ENCODE measurements around the gene EXOC6B. TPM values are rescaled to one million over a fixed set of nuclear protein-coding genes. Genes with fewer than 3 reads are reported as not detected.
A peak's percentile ranks its signal among the peaks of the same experiment; 100 is the strongest.

Gene EXOC6B
- total and polyA plus RNA-seq, 2 experiments from 2014 or later, result 8.9 to 18.3 TPM

DNA sequence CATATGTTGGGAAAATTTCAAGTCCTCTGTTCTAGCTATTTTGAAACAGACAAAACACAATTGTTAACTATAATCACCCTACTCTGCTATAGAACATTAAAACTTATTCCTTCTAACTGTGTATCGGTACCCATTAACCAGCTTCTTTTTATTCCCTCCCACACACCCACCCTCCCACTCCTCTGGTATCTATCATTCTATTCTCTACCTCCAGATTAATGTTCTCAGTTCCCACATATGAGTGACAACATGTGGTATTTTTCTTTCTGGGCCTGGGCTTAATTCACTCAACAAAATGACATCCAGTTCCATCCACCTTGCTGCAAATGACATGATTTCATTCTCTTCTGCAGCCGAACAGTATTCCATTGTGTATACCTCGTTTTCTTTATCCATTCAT lies 43.3 kb downstream of the EXOC6B start:
- Histone ChIP-seq H3K9me3 (ENCODE audit: low read depth) (no peaks in the 10 kb centered on the region), H3K4me3 (no peak overlapping the region), H3K27ac (no peak overlapping the region), H4K20me1 (ENCODE audit: insufficient read depth) (no peaks in the 10 kb centered on the region), H3K36me3 (ENCODE audit: low read depth) (0 out of 2 replicates have a peak, but pooled peaks cover 7% of the 10 kb centered on the region), H3K9me2 (ENCODE audit: insufficient read depth) (no peaks in the 10 kb centered on the region), H3K9ac (no peak overlapping the region), H3K4me2 (ENCODE audit: unreplicated experiment) (no peak overlapping the region), H3K27me3 (replicated peaks; ENCODE audit: insufficient read depth) (no peaks in the 10 kb centered on the region), H2AFZ (no peak overlapping the region), H3K79me2 (ENCODE audit: insufficient read depth) (peaks cover 7% of the 10 kb centered on the region; the same call in 1 of the 2 replicates), H3K4me1 (ENCODE audit: insufficient read depth) (peaks cover 10% of the 10 kb centered on the region; the same call in 1 of the 2 replicates), H3F3A (ENCODE audit: insufficient read depth) (peaks cover 12% of the 10 kb centered on the region)
- in situ Hi-C loops (cut with MboI), result no loop called here
- no peak for TF ChIP-seq EZH2phosphoT487 (IDR thresholded peaks at IDR 0.05; ENCODE audit: insufficient read depth, low read depth)
- TF ChIP-seq EZH2 (IDR thresholded peaks at IDR 0.05; ENCODE audit: insufficient read depth, poor library complexity, severe bottlenecking), result no peak
- 96 to 98% methylated on average over 3 of the region's 3 CpGs for WGBS, 2 experiments (ENCODE audit: low coverage in 1 of 2, low lambda C conversion rate in 2 of 2, missing lambda C conversion rate in 2 of 2)
- no peak for DNase-seq

DNA sequence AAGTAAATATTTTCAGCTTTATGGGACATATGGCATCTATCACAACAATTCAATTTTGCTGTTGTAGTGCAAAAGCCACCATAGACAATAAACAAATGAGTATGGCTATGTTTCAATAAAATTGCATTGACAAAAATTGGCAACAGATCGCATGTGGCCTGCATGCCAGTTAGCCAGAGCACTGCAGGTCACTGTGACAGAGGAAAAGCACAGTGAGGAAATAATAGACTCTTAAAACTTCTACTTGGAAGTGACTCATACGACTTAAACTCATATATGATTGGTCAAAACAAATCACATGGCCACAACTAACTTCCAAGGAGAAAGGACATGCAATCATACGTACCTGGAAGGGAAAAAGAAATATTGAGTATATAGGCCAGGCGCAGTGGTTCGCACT lies 44.4 kb downstream of the EXOC6B start:
- WGBS, 2 experiments (ENCODE audit: low coverage in 1 of 2, low lambda C conversion rate in 2 of 2, missing lambda C conversion rate in 2 of 2), result 89 to 92% methylated on average over 5 of the region's 5 CpGs
- no peaks in the 10 kb centered on the region for H3K9me3 ChIP-seq (ENCODE audit: low read depth)
- H3K9ac ChIP-seq, result no peak overlapping the region
- TF ChIP-seq EZH2 (IDR thresholded peaks at IDR 0.05; ENCODE audit: insufficient read depth, poor library complexity, severe bottlenecking) (no peak), EZH2phosphoT487 (IDR thresholded peaks at IDR 0.05; ENCODE audit: insufficient read depth, low read depth) (no peak)
- 0 out of 2 replicates have a peak, but pooled peaks cover 7% of the 10 kb centered on the region for H3K36me3 ChIP-seq (ENCODE audit: low read depth)
- H4K20me1 ChIP-seq (ENCODE audit: insufficient read depth), result no peaks in the 10 kb centered on the region
- no peaks in the 10 kb centered on the region for H3K27me3 ChIP-seq (replicated peaks; ENCODE audit: insufficient read depth)
- peaks cover 1% of the 10 kb centered on the region; the same call in 1 of the 2 replicates for H3K79me2 ChIP-seq (ENCODE audit: insufficient read depth)
- no peak overlapping the region for H3K4me3 ChIP-seq
- H3K9me2 ChIP-seq (ENCODE audit: insufficient read depth), result no peaks in the 10 kb centered on the region
- H3K4me1 ChIP-seq (ENCODE audit: insufficient read depth), result peaks cover 10% of the 10 kb centered on the region; the same call in 1 of the 2 replicates
- H2AFZ ChIP-seq, result no peak overlapping the region
- peaks cover 13% of the 10 kb centered on the region for H3F3A ChIP-seq (ENCODE audit: insufficient read depth)
- DNase-seq, result no peak
- no peak overlapping the region for H3K27ac ChIP-seq
- in situ Hi-C loops (cut with MboI), result no loop called here
- no peak overlapping the region for H3K4me2 ChIP-seq (ENCODE audit: unreplicated experiment)

DNA sequence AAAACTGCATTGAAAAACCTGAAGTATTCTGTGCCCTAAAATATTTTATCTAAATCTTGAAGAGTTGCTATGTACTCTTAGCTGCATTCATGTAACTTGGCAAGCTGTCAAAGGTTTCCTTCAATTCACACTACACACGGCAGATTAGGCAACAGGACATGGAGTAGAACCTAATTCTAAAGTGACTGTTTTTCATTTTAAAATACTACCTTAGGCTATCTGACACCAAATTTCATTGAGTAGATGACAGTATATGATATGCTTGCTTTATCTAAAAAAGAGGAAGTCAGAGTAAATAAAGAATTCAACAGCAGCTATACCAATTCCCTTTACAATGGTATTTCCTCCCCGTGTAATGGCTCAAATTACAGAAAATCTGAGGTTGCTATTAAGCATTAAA lies 45.4 kb downstream of the EXOC6B start:
- Histone ChIP-seq H3K9ac (no peak overlapping the region), H3F3A (ENCODE audit: insufficient read depth) (peaks cover 13% of the 10 kb centered on the region), H3K4me1 (ENCODE audit: insufficient read depth) (peaks cover 10% of the 10 kb centered on the region; the same call in 1 of the 2 replicates), H3K9me3 (ENCODE audit: low read depth) (no peaks in the 10 kb centered on the region), H2AFZ (no peak overlapping the region), H3K27me3 (replicated peaks; ENCODE audit: insufficient read depth) (no peaks in the 10 kb centered on the region), H3K9me2 (ENCODE audit: insufficient read depth) (no peaks in the 10 kb centered on the region), H3K27ac (no peak overlapping the region), H3K79me2 (ENCODE audit: insufficient read depth) (no peaks in the 10 kb centered on the region), H3K4me3 (no peak overlapping the region), H4K20me1 (ENCODE audit: insufficient read depth) (no peaks in the 10 kb centered on the region), H3K4me2 (ENCODE audit: unreplicated experiment) (no peak overlapping the region), H3K36me3 (ENCODE audit: low read depth) (0 out of 2 replicates have a peak, but pooled peaks cover 7% of the 10 kb centered on the region)
- peak; percentile 33 for DNase-seq
- no peak for TF ChIP-seq EZH2phosphoT487 (IDR thresholded peaks at IDR 0.05; ENCODE audit: insufficient read depth, low read depth)
- TF ChIP-seq EZH2 (IDR thresholded peaks at IDR 0.05; ENCODE audit: insufficient read depth, poor library complexity, severe bottlenecking), result no peak
- in situ Hi-C loops (cut with MboI), result no loop called here
- 93 to 95% methylated on average over 2 of the region's 2 CpGs for WGBS, 2 experiments (ENCODE audit: low coverage in 1 of 2, low lambda C conversion rate in 2 of 2, missing lambda C conversion rate in 2 of 2)

DNA sequence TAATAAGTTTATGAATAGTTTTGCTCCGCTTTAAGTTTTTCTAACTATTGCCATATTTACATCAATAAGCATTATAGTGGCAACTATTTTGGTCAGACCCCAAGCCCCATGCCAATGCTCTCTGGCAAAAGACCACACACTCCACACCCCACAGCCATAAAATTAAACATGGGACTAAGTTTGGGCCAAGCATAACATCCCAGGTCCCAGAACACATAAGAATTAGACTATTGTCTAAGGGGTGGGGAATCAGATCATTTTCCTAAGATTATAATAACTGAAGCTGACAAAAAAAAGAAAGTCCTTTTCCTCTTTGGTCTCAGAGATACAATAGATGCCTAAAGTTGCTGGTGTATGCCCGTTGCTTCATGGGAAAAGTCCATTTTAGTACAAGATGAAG lies 46.3 kb downstream of the EXOC6B start:
- no peak overlapping the region for H2AFZ ChIP-seq
- 89 to 95% methylated on average over 2 of the region's 2 CpGs for WGBS, 2 experiments (ENCODE audit: low coverage in 1 of 2, low lambda C conversion rate in 2 of 2, missing lambda C conversion rate in 2 of 2)
- H3F3A ChIP-seq (ENCODE audit: insufficient read depth), result peaks cover 13% of the 10 kb centered on the region
- no peak for TF ChIP-seq EZH2 (IDR thresholded peaks at IDR 0.05; ENCODE audit: insufficient read depth, poor library complexity, severe bottlenecking)
- TF ChIP-seq EZH2phosphoT487 (IDR thresholded peaks at IDR 0.05; ENCODE audit: insufficient read depth, low read depth), result no peak
- no peak overlapping the region for H3K4me2 ChIP-seq (ENCODE audit: unreplicated experiment)
- H3K27ac ChIP-seq, result no peak overlapping the region
- peaks cover 10% of the 10 kb centered on the region; the same call in 1 of the 2 replicates for H3K4me1 ChIP-seq (ENCODE audit: insufficient read depth)
- in situ Hi-C loops (cut with MboI), result loop anchor here (5.0 kb wide), 1 partner anchor 73 kb away; no protein-coding TSS in a partner anchor
- H4K20me1 ChIP-seq (ENCODE audit: insufficient read depth), result no peaks in the 10 kb centered on the region
- H3K27me3 ChIP-seq (replicated peaks; ENCODE audit: insufficient read depth), result no peaks in the 10 kb centered on the region
- H3K36me3 ChIP-seq (ENCODE audit: low read depth), result 0 out of 2 replicates have a peak, but pooled peaks cover 7% of the 10 kb centered on the region
- DNase-seq, result no peak
- H3K4me3 ChIP-seq, result no peak overlapping the region
- no peaks in the 10 kb centered on the region for H3K9me3 ChIP-seq (ENCODE audit: low read depth)
- H3K9ac ChIP-seq, result no peak overlapping the region
- H3K79me2 ChIP-seq (ENCODE audit: insufficient read depth), result no peaks in the 10 kb centered on the region
- H3K9me2 ChIP-seq (ENCODE audit: insufficient read depth), result no peaks in the 10 kb centered on the region
